ENCODE data around the gene CACNA1E.

GRCh38 chr1:181475580-181475979 is 7.7 kb upstream of the CACNA1E start:
- TF ChIP-seq CTCF (conservative IDR thresholded peaks at IDR 0.05; ENCODE audit: low read depth, low read length) (no peak), EZH2 (IDR thresholded peaks at IDR 0.05; ENCODE audit: borderline replicate concordance, low read depth, low read length, poor library complexity, severe bottlenecking) (no peak)
